CD8-positive, alpha-beta memory T cell (primary cell): ENCODE measurements around the gene CD74. TPM values are rescaled to one million over a fixed set of nuclear protein-coding genes. Genes with fewer than 3 reads are reported as not detected.

Experiments used
- CTCF ChIA-PET: fragments of 350-600 bp; sonication (Branson Sonifier 250); formaldehyde crosslinking; loops from one replicate; lab custom pipeline; 2021; ENCODE audit warnings: antibody characterized with exemption; lab: Charles Lee
- POLR2A ChIA-PET: fragments of 350-600 bp; sonication (Branson Sonifier 250); formaldehyde crosslinking; loops from one replicate; lab custom pipeline; 2021; ENCODE audit warnings: antibody characterized with exemption; lab: Charles Lee
- DNase-seq, 5 donors: peaks; one replicate each; pipeline versions ENCODE4 v3.0.0 to v3.0.0-alpha.2; 2020 to 2022; ENCODE audit warnings: mixed read lengths in 1 of 5
- H3K27ac ChIP-seq: one replicate; pipeline ENCODE4 v1.7.0; 2013; ENCODE audit warnings: low read depth, mild to moderate bottlenecking, low read length, moderate library complexity
- H3K27me3 ChIP-seq: 2 replicates; pipeline ENCODE4 v1.7.0; 2013; ENCODE audit warnings: low read length, mild to moderate bottlenecking; ENCODE audit not compliant: insufficient read depth, poor library complexity, severe bottlenecking
- H3K36me3 ChIP-seq: 2 replicates; pipeline ENCODE4 v1.7.0; 2013; ENCODE audit warnings: mild to moderate bottlenecking, low read length, moderate library complexity; ENCODE audit not compliant: insufficient read depth
- H3K4me1 ChIP-seq: 2 replicates; pipeline ENCODE4 v1.7.0; 2013; ENCODE audit warnings: mild to moderate bottlenecking, low read length, moderate library complexity; ENCODE audit not compliant: insufficient read depth
- H3K4me3 ChIP-seq: 2 replicates; pipeline ENCODE4 v1.7.0; 2013; ENCODE audit warnings: mild to moderate bottlenecking, low read length
- H3K9me3 ChIP-seq: 2 replicates; pipeline ENCODE4 v1.7.0; 2013; ENCODE audit warnings: mild to moderate bottlenecking, low read length
- H3K27ac Mint-ChIP-seq, 8 donors: one replicate each; pipeline ENCODE4 v1.8.0; 2020 to 2021; ENCODE audit warnings: mixed read lengths in 8 of 8, mild to moderate bottlenecking in 6 of 8, inconsistent platforms in 3 of 8, moderate library complexity in 3 of 8
- H3K27me3 Mint-ChIP-seq, 2 donors: one replicate each; pipeline ENCODE4 v1.8.0; 2020 to 2021; ENCODE audit warnings: mixed read lengths in 2 of 2, mild to moderate bottlenecking in 1 of 2, moderate library complexity in 1 of 2
- H3K36me3 Mint-ChIP-seq, 3 donors: one replicate each; pipeline ENCODE4 v1.8.0; 2020 to 2021; ENCODE audit warnings: mixed read lengths in 3 of 3, inconsistent platforms in 1 of 3, mild to moderate bottlenecking in 1 of 3
- H3K4me1 Mint-ChIP-seq, 3 donors: one replicate each; pipeline ENCODE4 v1.8.0; 2020 to 2021; ENCODE audit warnings: mixed read lengths in 3 of 3, inconsistent platforms in 1 of 3, mild to moderate bottlenecking in 1 of 3
- H3K4me3 Mint-ChIP-seq, 7 donors: one replicate each; pipeline ENCODE4 v1.8.0; 2020 to 2021; ENCODE audit warnings: mixed read lengths in 7 of 7, mild to moderate bottlenecking in 6 of 7, moderate library complexity in 4 of 7, inconsistent platforms in 2 of 7
- H3K9me3 Mint-ChIP-seq, 5 donors: one replicate each; pipeline ENCODE4 v1.8.0; 2020 to 2022; ENCODE audit warnings: mixed read lengths in 5 of 5, mild to moderate bottlenecking in 3 of 5, moderate library complexity in 2 of 5, inconsistent platforms in 1 of 5
- polyA plus RNA-seq: library from polyadenylated mRNA; unstranded; fragments of 300-500 nt; fragmentation: Illumina TruSeq; gene quantifications from one replicate; pipeline ENCODE4 v1.2.3, GENCODE V29; 2021
- total RNA-seq, 2 experiments: library from RNA; stranded (reverse); gene quantifications; one replicate each; pipeline ENCODE4 v1.2.3, GENCODE V29; 2021

CD74 gene
- total and polyA plus RNA-seq, 3 experiments from 2014 or later, result 319 to 1,273 (median 324) TPM

DNA sequence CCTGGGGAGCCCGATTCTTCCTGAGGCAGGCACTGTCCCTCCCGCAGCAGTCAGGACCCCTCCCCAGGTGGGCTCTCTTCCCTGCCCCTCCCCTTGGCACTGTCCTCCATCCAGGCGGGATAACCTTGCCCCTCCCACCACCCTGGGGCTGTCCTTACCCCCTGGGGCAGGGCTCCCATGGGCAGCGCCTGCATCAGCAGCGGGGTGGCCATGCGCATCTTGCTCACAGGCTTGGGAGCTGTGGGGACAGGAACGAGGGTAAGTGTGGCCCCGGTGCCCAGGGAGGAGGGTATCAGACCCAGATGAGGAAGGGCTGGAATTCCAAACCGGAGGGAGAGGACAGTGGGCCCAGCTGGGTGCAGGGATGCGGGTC lies 6.0 kb downstream of the CD74 start:
- Histone ChIP-seq H3K27ac (no peak overlapping the region), H3K9me3 (no peaks in the 10 kb centered on the region), H3K4me3 (no peak overlapping the region), H3K36me3 (peaks cover 40% of the 10 kb centered on the region), H3K27me3 (no peaks in the 10 kb centered on the region), H3K4me1 (peaks cover 32% of the 10 kb centered on the region)
- peaks cover 0 to 1% of the 10 kb centered on the region in 2 donors for H3K27me3 Mint-ChIP-seq
- H3K4me3 Mint-ChIP-seq, result peak overlapping the region in 1 of 7 donors; percentile 70
- peak overlapping the region in 4 of 8 donors; percentile 47 to 93 (median 72) for H3K27ac Mint-ChIP-seq
- peaks cover 4 to 74% (median 4%) of the 10 kb centered on the region in 3 donors for H3K36me3 Mint-ChIP-seq
- H3K9me3 Mint-ChIP-seq, result no peaks in the 10 kb centered on the region
- peaks cover 28 to 55% (median 31%) of the 10 kb centered on the region in 3 donors for H3K4me1 Mint-ChIP-seq
- peak in 1 of 5 donors; percentile 45 for DNase-seq
- POLR2A ChIA-PET, result no interaction called here
- CTCF ChIA-PET, result interaction anchor here (1.4 to 2.7 kb wide), 2 partner anchors 10 to 29 kb away, joined by 3 to 13 read pairs; no protein-coding TSS in a partner anchor

DNA sequence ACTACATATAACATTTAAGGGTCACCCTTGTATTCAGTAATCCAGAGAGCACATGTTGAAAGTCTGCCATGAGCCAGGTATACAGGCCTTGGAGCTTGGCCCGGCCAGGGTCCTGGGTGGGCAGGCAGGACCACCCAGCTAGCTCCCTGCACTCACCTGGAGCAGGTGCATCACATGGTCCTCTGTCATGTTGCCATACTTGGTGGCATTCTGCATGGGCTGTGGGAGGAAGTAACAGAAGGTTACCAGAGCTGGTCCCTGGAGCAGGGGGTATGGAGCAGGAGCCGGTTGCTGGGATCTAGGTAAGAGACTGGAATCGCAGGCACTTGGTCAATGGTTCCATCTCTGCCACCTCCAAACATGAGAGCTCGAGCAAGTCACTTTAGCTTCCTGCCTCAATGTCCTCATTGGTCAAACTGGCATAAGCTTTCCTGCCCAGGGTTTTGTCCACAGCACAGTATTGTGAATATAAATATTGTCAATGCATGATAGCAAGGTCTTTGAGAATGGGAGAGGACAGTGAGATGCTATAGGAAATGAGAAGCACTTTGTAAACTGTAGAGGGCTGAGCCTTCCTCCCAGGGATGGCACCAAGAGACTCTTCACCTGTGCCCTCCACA lies 6.5 kb downstream of the CD74 start:
- H3K9me3 Mint-ChIP-seq, result no peaks in the 10 kb centered on the region
- H3K36me3 Mint-ChIP-seq, result peaks cover 9 to 79% (median 9%) of the 10 kb centered on the region in 3 donors
- H3K27me3 Mint-ChIP-seq, result peaks cover 0 to 1% of the 10 kb centered on the region in 2 donors
- H3K4me3 Mint-ChIP-seq, result peak overlapping the region in 2 of 7 donors; percentile 34 to 44
- no peaks in the 10 kb centered on the region for H3K27me3 ChIP-seq
- H3K4me1 ChIP-seq, result peaks cover 27% of the 10 kb centered on the region
- DNase-seq, result no peak
- ChIA-PET CTCF (interaction anchor here (1.4 to 2.7 kb wide), 2 partner anchors 9 to 30 kb away, joined by 3 to 13 read pairs; no protein-coding TSS in a partner anchor), POLR2A (no interaction called here)
- peaks cover 45% of the 10 kb centered on the region for H3K36me3 ChIP-seq
- no peak overlapping the region for H3K27ac ChIP-seq
- H3K9me3 ChIP-seq, result no peaks in the 10 kb centered on the region
- peak overlapping the region in 7 of 8 donors; percentile 51 to 93 (median 60) for H3K27ac Mint-ChIP-seq
- peaks cover 25 to 55% (median 29%) of the 10 kb centered on the region in 3 donors for H3K4me1 Mint-ChIP-seq
- H3K4me3 ChIP-seq, result no peak overlapping the region

DNA sequence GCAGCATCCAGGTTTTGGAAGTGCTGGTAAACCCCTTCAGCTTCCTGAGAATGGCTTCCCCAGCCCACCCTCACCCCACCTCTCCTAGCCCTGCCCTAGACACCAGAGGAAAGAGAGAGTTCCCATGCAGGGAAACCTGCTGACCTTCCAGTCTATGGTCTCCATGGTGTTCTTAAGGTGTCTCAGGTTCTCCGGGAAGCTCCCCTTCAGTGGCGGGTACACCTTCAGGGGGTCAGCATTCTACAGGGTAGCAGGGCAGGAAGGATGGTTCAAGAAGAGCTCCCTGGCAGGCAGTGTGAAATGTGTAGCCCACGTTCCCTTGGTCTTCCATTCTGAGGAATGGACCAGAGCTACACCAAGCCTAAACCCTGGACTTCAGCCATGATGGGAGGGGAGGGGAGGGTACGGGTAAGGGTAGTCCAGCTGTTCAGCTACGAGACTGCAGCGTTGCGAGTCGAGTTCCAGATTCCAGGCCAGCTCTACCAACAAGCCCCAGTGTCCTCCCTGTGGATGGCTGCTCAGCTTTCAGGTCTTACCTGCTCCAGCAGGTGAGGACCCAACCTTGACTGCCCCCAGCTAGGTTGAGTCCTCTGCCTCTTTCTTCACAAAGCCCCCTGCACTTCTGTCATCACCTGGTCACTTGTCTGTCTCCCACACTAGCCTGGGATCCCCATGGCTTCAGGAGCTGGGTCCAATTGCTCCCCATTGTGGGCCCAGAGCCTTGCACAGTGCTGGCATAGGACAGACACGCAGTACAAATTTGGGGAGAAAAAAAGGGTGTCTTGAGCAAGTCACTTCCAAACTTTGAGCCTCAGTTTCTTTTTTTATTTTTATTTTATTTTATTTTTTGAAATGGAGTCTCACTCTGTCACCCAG lies 7.5 kb downstream of the CD74 start:
- DNase-seq, result no peak
- no peak overlapping the region for H3K4me3 Mint-ChIP-seq
- H3K4me1 ChIP-seq, result peaks cover 17% of the 10 kb centered on the region
- no peak overlapping the region for H3K27ac ChIP-seq
- H3K4me3 ChIP-seq, result no peak overlapping the region
- CTCF ChIA-PET, result interaction anchor here (0.7 to 2.7 kb wide), 3 partner anchors 8 to 31 kb away, joined by 3 to 13 read pairs (median 3); no protein-coding TSS in a partner anchor
- peaks cover 16 to 55% (median 21%) of the 10 kb centered on the region in 3 donors for H3K4me1 Mint-ChIP-seq
- H3K27me3 Mint-ChIP-seq, result peaks cover 0 to 1% of the 10 kb centered on the region in 2 donors
- POLR2A ChIA-PET, result no interaction called here
- peak overlapping the region in 6 of 8 donors; percentile 14 to 93 (median 53) for H3K27ac Mint-ChIP-seq
- no peaks in the 10 kb centered on the region for H3K9me3 Mint-ChIP-seq
- H3K36me3 ChIP-seq, result peaks cover 56% of the 10 kb centered on the region
- H3K9me3 ChIP-seq, result no peaks in the 10 kb centered on the region
- no peaks in the 10 kb centered on the region for H3K27me3 ChIP-seq
- H3K36me3 Mint-ChIP-seq, result peaks cover 11 to 83% (median 15%) of the 10 kb centered on the region in 3 donors

DNA sequence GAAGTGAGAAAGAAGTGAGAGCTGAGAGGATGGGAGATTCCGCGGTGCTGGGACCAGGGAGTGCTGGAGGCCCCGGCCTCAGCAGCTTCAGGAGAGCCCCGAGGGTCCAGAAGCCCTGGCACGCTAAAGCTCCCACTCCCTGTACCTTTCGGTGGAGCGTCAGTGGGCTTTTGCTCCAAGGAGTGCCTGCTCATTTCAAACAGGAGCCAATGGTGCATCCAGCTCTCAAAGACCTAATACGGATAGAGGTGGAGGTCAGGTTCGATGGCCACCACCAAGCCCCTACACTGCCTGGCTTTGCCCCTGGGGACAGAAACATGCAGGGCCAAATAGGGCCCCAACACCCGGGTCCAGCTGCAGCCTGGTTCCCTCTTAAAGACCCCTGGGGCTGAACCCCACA lies 8.2 kb downstream of the CD74 start:
- Histone ChIP-seq H3K36me3 (peaks cover 61% of the 10 kb centered on the region), H3K9me3 (no peaks in the 10 kb centered on the region), H3K4me1 (peaks cover 10% of the 10 kb centered on the region), H3K27me3 (no peaks in the 10 kb centered on the region), H3K4me3 (no peak overlapping the region), H3K27ac (no peak overlapping the region)
- peaks cover 9 to 55% (median 15%) of the 10 kb centered on the region in 3 donors for H3K4me1 Mint-ChIP-seq
- H3K36me3 Mint-ChIP-seq, result peaks cover 11 to 85% (median 13%) of the 10 kb centered on the region in 3 donors
- CTCF ChIA-PET, result interaction anchor here (1.0 to 1.1 kb wide), 2 partner anchors 8 to 18 kb away, joined by 3 read pairs; partner anchors contain the start of gene CD74
- POLR2A ChIA-PET, result no interaction called here
- peak overlapping the region in 3 of 8 donors; percentile 69 to 89 (median 73) for H3K27ac Mint-ChIP-seq
- DNase-seq, result no peak
- no peak overlapping the region for H3K4me3 Mint-ChIP-seq
- H3K9me3 Mint-ChIP-seq, result no peaks in the 10 kb centered on the region
- peaks cover 0 to 5% of the 10 kb centered on the region in 2 donors for H3K27me3 Mint-ChIP-seq

DNA sequence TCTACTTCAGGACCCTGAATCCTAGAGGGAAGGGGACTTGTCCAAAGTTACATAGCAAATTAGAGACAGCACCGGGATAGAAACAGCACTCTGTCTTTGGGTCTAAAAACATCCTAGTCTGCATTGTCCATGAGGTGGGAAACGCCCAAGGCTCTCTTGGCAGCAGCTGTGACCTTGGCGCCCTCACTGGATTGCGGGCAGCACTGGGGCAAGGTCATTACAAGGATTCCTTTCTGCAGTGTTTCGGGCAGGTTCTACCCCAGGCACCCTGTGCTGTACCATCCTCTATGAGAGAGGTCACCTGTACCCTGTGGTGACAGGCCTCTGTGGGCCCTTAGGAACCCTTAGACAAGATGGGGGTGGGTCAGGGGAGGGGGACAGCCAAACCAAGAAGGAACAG lies 8.6 kb downstream of the CD74 start:
- Mint-ChIP-seq H3K27ac (peak overlapping the region in 5 of 8 donors; percentile 43 to 74 (median 69)), H3K36me3 (peaks cover 11 to 89% (median 13%) of the 10 kb centered on the region in 3 donors), H3K27me3 (peaks cover 0 to 5% of the 10 kb centered on the region in 2 donors), H3K4me1 (peaks cover 9 to 59% (median 14%) of the 10 kb centered on the region in 3 donors), H3K4me3 (peak overlapping the region in 1 of 7 donors; percentile 42), H3K9me3 (no peaks in the 10 kb centered on the region)
- Histone ChIP-seq H3K4me3 (no peak overlapping the region), H3K9me3 (no peaks in the 10 kb centered on the region), H3K27me3 (no peaks in the 10 kb centered on the region), H3K36me3 (peaks cover 64% of the 10 kb centered on the region), H3K27ac (no peak overlapping the region), H3K4me1 (peaks cover 8% of the 10 kb centered on the region)
- CTCF ChIA-PET, result interaction anchor here (1.0 to 1.1 kb wide), 2 partner anchors 8 to 17 kb away, joined by 3 read pairs; partner anchors contain the start of gene CD74
- POLR2A ChIA-PET, result no interaction called here
- no peak for DNase-seq

DNA sequence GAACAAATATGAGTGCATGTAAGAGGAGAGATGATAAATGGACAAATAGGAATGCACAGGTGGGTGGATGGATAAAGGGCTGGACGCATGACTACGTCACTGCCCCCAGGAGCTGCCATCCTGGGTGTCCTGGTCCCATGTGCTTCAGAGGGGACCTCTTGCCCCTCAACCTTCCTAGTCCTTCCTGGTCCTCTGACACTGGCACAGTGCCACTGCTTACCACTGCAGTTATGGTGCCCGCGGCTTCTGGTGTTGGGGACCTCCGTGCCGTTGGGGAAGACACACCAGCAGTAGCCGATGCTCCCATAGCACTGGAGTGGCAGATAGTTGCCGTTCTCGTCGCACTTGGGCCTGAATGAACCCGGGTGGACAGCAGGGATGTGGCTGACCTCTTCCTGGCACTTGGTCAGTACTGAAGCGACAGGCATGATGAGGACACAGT lies 9.8 kb downstream of the CD74 start:
- Histone ChIP-seq H3K27me3 (no peaks in the 10 kb centered on the region), H3K9me3 (no peaks in the 10 kb centered on the region), H3K27ac (no peak overlapping the region), H3K4me3 (no peak overlapping the region), H3K4me1 (no peaks in the 10 kb centered on the region), H3K36me3 (peaks cover 70% of the 10 kb centered on the region)
- CTCF ChIA-PET, result no interaction called here
- Mint-ChIP-seq H3K4me1 (peaks cover 4 to 61% (median 6%) of the 10 kb centered on the region in 3 donors), H3K4me3 (peak overlapping the region in 1 of 7 donors; percentile 35), H3K27me3 (peaks cover 0 to 4% of the 10 kb centered on the region in 2 donors), H3K36me3 (peaks cover 11 to 91% (median 13%) of the 10 kb centered on the region in 3 donors), H3K9me3 (no peaks in the 10 kb centered on the region), H3K27ac (peak overlapping the region in 6 of 8 donors; percentile 0 to 71 (median 27))
- no peak for DNase-seq
- POLR2A ChIA-PET, result interaction anchor here (0.6 kb wide), 1 partner anchor 8 kb away, joined by 6 read pairs; no protein-coding TSS in a partner anchor

DNA sequence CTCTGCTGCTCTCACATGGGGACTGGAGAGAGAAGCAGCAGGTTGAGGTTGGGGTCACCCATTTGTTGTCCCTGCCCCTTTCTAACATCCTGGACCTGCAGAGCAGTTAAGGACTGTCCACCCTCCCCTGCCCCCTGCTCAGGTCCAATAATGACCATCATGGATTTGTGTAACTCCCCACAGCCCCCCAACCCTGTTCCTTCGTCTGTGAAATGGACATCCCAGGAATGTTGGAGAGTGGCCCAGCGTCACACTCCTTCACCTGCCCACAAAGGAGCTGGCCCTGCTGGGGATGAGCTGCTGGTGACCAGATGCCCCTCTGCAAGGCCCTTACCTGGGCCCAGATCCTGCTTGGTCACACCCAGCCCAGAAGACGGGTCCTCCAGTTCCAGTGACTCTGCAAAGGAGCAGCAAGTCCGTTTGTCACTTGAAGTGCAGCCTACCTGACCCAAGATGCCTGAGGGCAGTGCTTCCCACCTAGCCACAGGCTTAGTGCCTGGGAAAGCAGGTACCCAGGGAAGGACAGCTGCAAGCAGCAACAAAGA lies 10.4 kb downstream of the CD74 start:
- Mint-ChIP-seq H3K27me3 (peaks cover 0 to 4% of the 10 kb centered on the region in 2 donors), H3K36me3 (peaks cover 11 to 90% (median 13%) of the 10 kb centered on the region in 3 donors), H3K4me3 (peak overlapping the region in 2 of 7 donors; percentile 35 to 44), H3K27ac (peak overlapping the region in 6 of 8 donors; percentile 7 to 86 (median 56)), H3K9me3 (no peaks in the 10 kb centered on the region), H3K4me1 (peaks cover 4 to 57% (median 6%) of the 10 kb centered on the region in 3 donors)
- H3K36me3 ChIP-seq, result peaks cover 70% of the 10 kb centered on the region
- H3K4me1 ChIP-seq, result no peaks in the 10 kb centered on the region
- H3K9me3 ChIP-seq, result no peaks in the 10 kb centered on the region
- H3K27me3 ChIP-seq, result no peaks in the 10 kb centered on the region
- CTCF ChIA-PET, result no interaction called here
- POLR2A ChIA-PET, result interaction anchor here (0.6 kb wide), 1 partner anchor 8 kb away, joined by 6 read pairs; no protein-coding TSS in a partner anchor
- H3K27ac ChIP-seq, result no peak overlapping the region
- DNase-seq, result no peak
- H3K4me3 ChIP-seq, result no peak overlapping the region
